Muscle of leg (tissue), 11 donors: ENCODE results near the gene CCDC174. TPM values are rescaled to one million over a fixed set of nuclear protein-coding genes. Genes with fewer than 3 reads are reported as not detected.
"Not testable (repeated sequence)": the region's sequence is repeated elsewhere in the genome, so short reads cannot be mapped to it uniquely, and the experiment has no call there.

Experiments
- DNase-seq: peaks from one replicate; pipeline ENCODE4 v3.0.0; 2013
- H3K27ac ChIP-seq: one replicate; pipeline ENCODE4 v1.5.1; 2013; ENCODE audit warnings: mild to moderate bottlenecking, low read length, control low read depth
- H3K27me3 ChIP-seq: one replicate; pipeline ENCODE4 v1.6.1; 2013; ENCODE audit warnings: low read length; ENCODE audit not compliant: control insufficient read depth, insufficient read depth
- H3K36me3 ChIP-seq: one replicate; pipeline ENCODE4 v1.6.1; 2013; ENCODE audit warnings: low read length; ENCODE audit not compliant: control insufficient read depth, insufficient read depth
- H3K4me1 ChIP-seq: one replicate; pipeline ENCODE4 v1.6.1; 2013; ENCODE audit warnings: low read length; ENCODE audit not compliant: control insufficient read depth, insufficient read depth
- H3K4me3 ChIP-seq: one replicate; pipeline ENCODE4 v1.5.1; 2013; ENCODE audit warnings: low read length, control low read depth
- H3K9me3 ChIP-seq: replicated peaks from 2 replicates; pipeline ENCODE4 v1.6.1; 2013; ENCODE audit warnings: low read depth, low read length; ENCODE audit not compliant: control insufficient read depth
- WGBS: methylation state at CpG from one replicate; pipeline ENCODE4 v1.1.5; 2013; ENCODE audit warnings: missing lambda C conversion rate; ENCODE audit not compliant: insufficient coverage; 5-methylcytosine and 5-hydroxymethylcytosine counted together
- polyA plus RNA-seq, 8 donors: library from polyadenylated mRNA; unstranded; fragments of 120-200 nt; gene quantifications; one replicate each; pipeline versions ENCODE4 v1.2.1 to v1.2.3, GENCODE V29; 2013; ENCODE audit warnings: inconsistent platforms in 1 of 8, low replicate concordance in 1 of 8; ENCODE audit not compliant: insufficient read length in 8 of 8, insufficient read depth in 1 of 8
- total RNA-seq: library from RNA; stranded (reverse); fragments of 120-200 nt; gene quantifications from one replicate; pipeline ENCODE4 v1.2.4, GENCODE V29; 2013

CCDC174 gene
- total and polyA plus RNA-seq, 9 donors = 14.8 to 21.0 (median 17.4) TPM

DNA sequence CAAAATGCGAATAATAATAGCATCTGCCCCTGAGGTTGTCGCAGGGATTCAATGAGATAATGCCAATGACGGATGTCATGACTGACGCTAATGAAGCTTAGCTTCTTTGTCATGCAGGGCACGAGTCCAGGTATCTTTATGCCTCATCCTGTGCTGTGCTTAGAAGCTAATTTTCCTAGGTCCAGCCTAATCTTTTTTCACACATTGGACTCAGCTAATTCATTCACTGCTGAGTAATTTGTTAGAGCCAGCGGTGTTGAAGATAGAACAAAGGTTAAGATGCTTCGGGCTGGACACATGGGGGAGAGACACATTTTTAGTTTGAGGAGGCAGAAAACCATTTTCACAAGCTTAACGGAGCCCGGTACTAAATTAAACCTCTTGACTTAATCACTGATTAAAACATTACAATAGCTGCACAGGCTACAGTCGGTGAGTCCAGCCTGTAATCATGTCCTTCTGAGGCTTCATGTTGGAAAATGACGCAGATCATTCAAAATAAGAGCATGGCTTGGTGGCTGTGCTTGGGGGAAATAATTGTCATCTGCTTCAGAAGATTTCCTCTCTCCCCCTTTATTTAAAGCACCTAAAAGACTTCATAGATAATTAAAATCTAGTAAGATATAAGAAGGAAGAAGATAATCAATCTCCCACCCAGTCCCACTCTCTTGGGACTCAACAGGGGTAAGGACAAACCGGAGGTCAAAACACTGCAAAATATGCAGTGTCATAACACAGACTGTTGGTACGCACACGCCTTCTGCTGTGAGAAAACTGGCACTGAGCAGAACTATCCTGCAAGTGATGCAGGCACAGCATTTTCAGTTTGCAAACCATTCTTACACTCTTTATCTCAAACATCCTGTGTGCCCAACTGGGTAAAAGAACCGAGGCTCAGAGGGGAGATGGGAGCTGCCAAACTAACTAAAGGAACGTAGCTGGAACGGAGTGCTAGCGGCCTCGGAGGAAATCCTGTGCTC, 3.3 kb upstream of the CCDC174 start:
- 91% methylated on average over 8 of the region's 19 CpGs for WGBS
- no peak overlapping the region for H3K27ac ChIP-seq
- DNase-seq = no peak
- no peaks in the 10 kb centered on the region for H3K36me3 ChIP-seq
- H3K9me3 ChIP-seq = no peaks in the 10 kb centered on the region
- H3K4me3 ChIP-seq = no peak overlapping the region
- H3K4me1 ChIP-seq = peaks cover 8% of the 10 kb centered on the region
- H3K27me3 ChIP-seq = peaks cover 16% of the 10 kb centered on the region

DNA sequence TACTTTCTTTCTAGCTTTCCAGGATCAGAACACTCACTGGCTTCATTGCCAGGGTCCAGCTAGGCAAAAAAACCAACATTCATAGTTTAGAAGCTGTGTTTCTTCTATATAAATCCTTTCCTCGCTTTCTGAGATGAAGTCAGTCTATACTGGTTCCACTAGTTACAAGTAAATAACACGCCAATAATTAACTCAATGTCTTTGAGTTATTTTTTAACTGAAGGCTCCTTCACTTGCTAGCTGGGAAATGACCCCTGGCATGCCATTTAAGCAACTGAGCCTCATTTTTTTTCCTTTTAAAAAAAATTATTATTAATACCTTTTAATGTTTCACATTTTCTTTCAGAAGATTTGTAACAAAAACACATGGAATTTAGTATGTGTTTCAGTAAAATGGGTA, 2.1 kb upstream of the CCDC174 start:
- Histone ChIP-seq H3K27ac (no peak overlapping the region), H3K4me3 (no peak overlapping the region), H3K9me3 (no peaks in the 10 kb centered on the region), H3K4me1 (peaks cover 8% of the 10 kb centered on the region), H3K27me3 (peaks cover 10% of the 10 kb centered on the region), H3K36me3 (no peaks in the 10 kb centered on the region)
- no CpG with 5 or more reads among the region's 2 CpGs for WGBS
- DNase-seq = no peak

DNA sequence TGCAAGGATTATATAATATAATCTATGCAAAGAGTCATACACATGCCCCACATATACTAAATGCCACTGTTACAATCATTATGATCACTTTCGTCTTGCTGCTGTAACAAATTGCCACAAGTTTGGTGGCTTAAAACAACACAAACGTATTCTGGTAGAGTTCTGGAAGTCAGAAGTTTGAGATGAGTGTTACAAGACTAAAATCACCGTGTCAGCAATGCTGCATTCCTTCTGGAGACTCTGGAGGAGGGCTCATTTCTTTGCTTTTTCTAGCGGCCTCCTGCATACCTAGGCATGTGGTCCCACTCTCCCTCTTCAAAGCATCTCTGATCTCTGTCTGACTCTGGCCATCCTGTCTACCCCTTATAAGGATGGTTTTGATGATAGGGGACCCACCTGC, 1.4 kb upstream of the CCDC174 start:
- Histone ChIP-seq H3K4me3 (no peak overlapping the region), H3K27ac (no peak overlapping the region), H3K9me3 (no peaks in the 10 kb centered on the region), H3K27me3 (peaks cover 10% of the 10 kb centered on the region), H3K4me1 (peaks cover 8% of the 10 kb centered on the region), H3K36me3 (peaks cover 4% of the 10 kb centered on the region)
- WGBS = 100% methylated on average over 2 of the region's 4 CpGs
- no peak for DNase-seq

DNA sequence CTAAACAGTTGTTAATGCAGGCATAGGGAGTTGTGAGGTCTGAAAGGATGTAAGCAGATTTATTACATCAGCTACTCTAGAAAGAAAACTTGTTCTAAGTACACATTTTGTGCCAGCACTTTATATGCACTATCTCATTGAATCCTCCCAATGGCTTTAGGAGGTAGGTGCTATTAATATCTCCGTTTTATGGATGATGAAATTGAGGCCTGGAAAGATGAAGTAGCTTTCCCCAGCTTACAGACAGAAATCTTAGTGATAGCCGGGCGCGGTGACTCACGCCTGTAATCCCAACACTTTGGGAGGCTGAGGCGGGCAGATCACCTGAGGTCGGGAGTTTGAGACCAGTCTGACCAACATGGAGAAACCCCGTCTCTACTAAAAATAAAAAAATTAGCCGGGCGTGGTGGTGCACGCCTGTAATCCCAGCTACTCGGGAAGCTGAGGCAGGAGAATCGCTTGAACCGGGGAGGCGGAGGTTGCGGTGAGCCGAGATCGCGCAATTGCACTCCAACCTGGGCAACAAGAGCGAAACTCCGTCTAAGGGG, 872 bp downstream of the CCDC174 start:
- not testable (repeated sequence) for H3K9me3 ChIP-seq, DNase-seq, H3K27me3 ChIP-seq, H3K4me1 ChIP-seq
- H3K27ac ChIP-seq = peak overlapping the region; percentile 93
- H3K4me3 ChIP-seq = peak overlapping the region; percentile 93
- H3K36me3 ChIP-seq = peaks cover 17% of the 10 kb centered on the region
- 86% methylated on average over 6 of the region's 21 CpGs for WGBS

DNA sequence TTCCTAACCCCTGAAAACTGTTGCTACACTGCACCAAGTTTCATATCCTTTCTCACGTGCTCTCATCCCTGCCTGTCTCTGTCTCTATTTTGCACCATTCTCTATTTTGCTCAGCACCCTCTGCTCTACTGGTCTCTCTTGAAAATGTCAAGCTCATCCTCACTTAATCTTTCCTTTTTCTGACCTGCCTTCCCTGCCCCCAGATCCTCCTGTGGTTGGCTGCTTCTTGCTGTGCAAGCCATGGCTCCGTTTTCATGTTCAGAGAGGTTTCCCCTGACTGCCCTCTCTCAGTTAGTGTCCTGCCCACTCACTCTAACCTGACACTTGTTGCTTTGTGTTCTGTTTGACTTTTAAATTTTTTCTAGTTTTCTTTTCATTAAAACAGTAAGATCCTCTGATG, 6.0 kb downstream of the CCDC174 start:
- Histone ChIP-seq H3K4me1 (peaks cover 3% of the 10 kb centered on the region), H3K36me3 (peaks cover 66% of the 10 kb centered on the region), H3K27me3 (no peaks in the 10 kb centered on the region), H3K9me3 (no peaks in the 10 kb centered on the region), H3K4me3 (no peak overlapping the region), H3K27ac (no peak overlapping the region)
- no peak for DNase-seq
- WGBS = 84% methylated on average over 2 of the region's 2 CpGs

DNA sequence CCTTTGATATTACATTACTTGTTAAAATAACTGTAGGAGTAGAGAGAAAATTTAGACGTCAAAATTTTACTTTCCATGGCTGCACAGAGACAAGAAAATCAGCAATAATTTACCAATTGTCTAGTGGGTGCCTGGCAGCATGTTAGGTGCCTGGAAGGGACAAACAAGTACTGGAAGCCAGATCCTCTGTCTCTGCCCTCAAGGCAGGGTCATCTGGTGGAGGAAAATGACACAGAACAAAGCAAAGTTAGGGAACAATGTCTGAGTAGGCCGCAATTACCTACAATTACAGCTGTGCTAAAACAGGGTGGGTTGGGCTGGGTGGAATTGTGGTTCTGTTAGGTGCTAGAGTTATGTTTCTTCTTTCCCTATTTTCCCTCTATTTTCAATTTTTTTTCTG, 7.4 kb downstream of the CCDC174 start:
- no peak overlapping the region for H3K4me3 ChIP-seq
- no peaks in the 10 kb centered on the region for H3K27me3 ChIP-seq
- H3K27ac ChIP-seq = no peak overlapping the region
- peaks cover 78% of the 10 kb centered on the region for H3K36me3 ChIP-seq
- H3K4me1 ChIP-seq = no peaks in the 10 kb centered on the region
- DNase-seq = no peak
- no CpG with 5 or more reads among the region's 2 CpGs for WGBS
- no peaks in the 10 kb centered on the region for H3K9me3 ChIP-seq

DNA sequence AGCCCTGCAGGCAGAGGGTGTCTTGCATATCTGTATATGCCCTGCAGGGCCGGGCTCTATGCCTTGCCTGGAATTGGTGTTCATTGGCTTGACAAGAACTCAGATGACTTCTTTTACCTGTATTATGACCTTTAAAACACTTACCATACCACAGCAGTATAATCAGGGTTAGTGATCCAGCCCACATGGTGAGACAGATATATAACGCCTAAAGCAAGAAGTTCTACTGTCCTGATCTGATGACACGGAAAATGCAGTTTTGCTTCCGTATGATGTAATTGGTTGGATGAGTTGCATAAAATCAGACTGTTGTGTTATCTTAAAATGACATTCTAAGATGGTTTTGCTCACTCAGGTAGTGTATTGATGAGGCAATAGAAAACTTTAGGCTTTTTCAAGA, 9.4 kb downstream of the CCDC174 start:
- Histone ChIP-seq H3K4me1 (no peaks in the 10 kb centered on the region), H3K9me3 (no peaks in the 10 kb centered on the region), H3K4me3 (no peak overlapping the region), H3K27ac (no peak overlapping the region), H3K36me3 (peaks cover 90% of the 10 kb centered on the region), H3K27me3 (no peaks in the 10 kb centered on the region)
- no peak for DNase-seq
- 97% methylated on average over 3 of the region's 4 CpGs for WGBS

DNA sequence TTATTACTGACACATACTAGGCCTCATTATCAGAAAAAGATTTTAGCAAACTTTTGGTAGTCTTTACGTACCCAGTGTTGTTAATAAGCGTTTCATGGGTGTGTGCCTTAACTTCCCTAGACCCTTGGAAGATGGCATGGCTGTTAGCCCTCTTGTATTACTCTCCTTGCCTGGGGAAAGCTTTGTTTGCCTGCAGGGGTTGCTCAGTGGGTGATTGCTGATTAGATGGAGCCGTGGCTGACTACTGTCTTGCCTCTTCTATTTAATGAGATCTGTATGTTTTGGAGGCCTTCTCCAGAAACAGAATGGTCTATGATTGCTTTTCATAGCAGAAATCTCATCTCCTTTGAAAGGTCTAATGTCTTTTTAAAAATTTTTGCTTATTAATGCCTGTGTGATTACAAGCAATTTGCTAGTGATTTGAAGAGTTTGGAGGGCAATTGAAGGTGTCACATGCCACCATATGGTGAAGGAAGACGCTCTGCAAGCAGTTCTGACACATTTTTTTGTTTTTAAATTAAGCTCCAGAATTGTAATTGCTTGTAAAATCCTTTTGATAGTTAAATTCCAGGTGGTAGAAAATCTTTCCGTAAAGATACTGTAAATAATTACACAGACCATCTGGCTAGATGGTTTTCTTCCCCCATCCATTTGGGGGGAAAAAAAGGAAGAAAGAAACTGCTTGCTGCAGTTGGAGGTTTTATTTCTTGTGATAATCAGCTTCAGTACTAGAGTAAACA, 12.0 kb downstream of the CCDC174 start:
- Histone ChIP-seq H3K27me3 (no peaks in the 10 kb centered on the region), H3K9me3 (no peaks in the 10 kb centered on the region), H3K4me1 (no peaks in the 10 kb centered on the region), H3K27ac (no peak overlapping the region), H3K4me3 (no peak overlapping the region), H3K36me3 (peaks cover 91% of the 10 kb centered on the region)
- no CpG with 5 or more reads among the region's 5 CpGs for WGBS
- no peak for DNase-seq

DNA sequence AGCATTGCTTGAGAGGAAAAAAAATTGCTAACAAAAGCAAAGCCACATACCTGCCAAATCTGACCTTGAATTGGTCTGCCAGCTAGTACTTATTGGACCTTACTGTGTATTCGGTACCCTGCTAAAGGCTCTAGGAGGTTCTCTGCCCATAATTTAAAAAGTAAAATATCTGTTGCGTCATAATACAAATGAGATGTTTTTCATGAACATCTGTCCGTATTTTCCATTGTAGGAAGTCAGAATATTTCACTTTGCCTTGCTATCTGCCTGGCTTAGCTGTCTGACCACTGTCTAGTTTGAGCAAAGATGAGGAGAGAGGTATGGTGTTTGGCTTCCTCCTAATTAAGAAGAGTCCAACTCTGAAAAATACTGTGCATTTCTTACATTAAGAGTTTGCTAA, 12.6 kb downstream of the CCDC174 start:
- peaks cover 92% of the 10 kb centered on the region for H3K36me3 ChIP-seq
- 100% methylated on average over 1 of the region's 3 CpGs for WGBS
- H3K9me3 ChIP-seq = no peaks in the 10 kb centered on the region
- H3K4me1 ChIP-seq = no peaks in the 10 kb centered on the region
- no peak for DNase-seq
- no peak overlapping the region for H3K27ac ChIP-seq
- no peaks in the 10 kb centered on the region for H3K27me3 ChIP-seq
- no peak overlapping the region for H3K4me3 ChIP-seq

DNA sequence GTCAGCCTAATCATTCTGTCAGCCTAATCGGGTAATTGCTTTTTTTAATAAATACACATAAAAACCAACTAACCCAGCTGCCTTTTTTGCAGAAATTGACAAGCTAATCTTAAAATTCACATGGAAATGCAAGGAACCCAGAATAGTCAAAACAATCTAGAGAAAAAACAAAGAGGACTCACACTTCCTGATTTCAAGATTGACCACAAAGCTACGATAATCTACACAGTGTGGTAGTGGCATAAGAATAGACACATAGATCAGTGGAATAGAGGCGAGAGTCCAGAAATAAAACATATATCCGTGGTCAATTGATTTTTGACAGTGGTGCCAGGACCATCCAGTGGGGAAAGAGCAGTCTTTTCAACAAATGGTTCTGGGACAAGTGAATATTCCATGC, 21.0 kb downstream of the CCDC174 start:
- WGBS = 95% methylated on average over 3 of the region's 4 CpGs
- Histone ChIP-seq H3K9me3 (no peaks in the 10 kb centered on the region), H3K4me1 (no peaks in the 10 kb centered on the region), H3K27ac (no peak overlapping the region), H3K36me3 (peaks cover 48% of the 10 kb centered on the region), H3K4me3 (no peak overlapping the region), H3K27me3 (no peaks in the 10 kb centered on the region)
- no peak for DNase-seq
